Measurements from ENCODE around the gene NPAS3.

GRCh38 chr14:33406766-33407165 lies 468.1 kb downstream of the NPAS3 start:
- TF ChIP-seq POLR2AphosphoS5 (IDR thresholded peaks at IDR 0.05; ENCODE audit: borderline replicate concordance, low read depth, low read length) (no peak), EZH2 (IDR thresholded peaks at IDR 0.05) (no peak), FOXP2 (optimal IDR thresholded peaks at IDR 0.05; ENCODE audit: control extremely low read depth, extremely low read length, insufficient read depth) (no peak)
